NCI-H2081 (cell line): Measurements from ENCODE around the gene ACIN1.
A peak's percentile ranks its signal among the peaks of the same experiment; 100 is the strongest.
"Not testable (repeated sequence)": the region's sequence is repeated elsewhere in the genome, so short reads cannot be mapped to it uniquely, and the experiment has no call there.

Experiments used
- DNase-seq, 2 experiments: peaks; one replicate each; lab custom pipeline; 2025; lab: John Stamatoyannopoulos, UW

Gene ACIN1

GRCh38 chr14:23122086-23122485 is 27.1 kb upstream of the ACIN1 start:
- no peak for DNase-seq

- DNase-seq, result no peak
Measured at GRCh38 chr14:23121361-23121771, 26.4 kb upstream of the ACIN1 start.

- peak; percentile 78 to 79 for DNase-seq
Measured at GRCh38 chr14:23120541-23121251, 25.8 kb upstream of the ACIN1 start.

- DNase-seq, result no peak
Measured at GRCh38 chr14:23119363-23120327, 24.7 kb upstream of the ACIN1 start.

- no peak for DNase-seq
Measured at GRCh38 chr14:23118506-23119362, 23.8 kb upstream of the ACIN1 start, which contains the start of gene CEBPE. Gene CEBPE (minus strand): TSS chr14:23119255. CDS start chr14:23119091, 164 bp downstream.

- DNase-seq, result no peak
Measured at GRCh38 chr14:23117371-23118020, 22.6 kb upstream of the ACIN1 start.

GRCh38 chr14:23115918-23116317 is 21.0 kb upstream of the ACIN1 start:
- DNase-seq, result no peak

- no peak for DNase-seq
Measured at GRCh38 chr14:23115039-23115731, 20.2 kb upstream of the ACIN1 start.

- no peak for DNase-seq
Measured at GRCh38 chr14:23114669-23115038, 19.7 kb upstream of the ACIN1 start.

- no peak for DNase-seq
Measured at GRCh38 chr14:23114120-23114458, 19.2 kb upstream of the ACIN1 start.

- DNase-seq, result no peak
Measured at GRCh38 chr14:23113431-23114119, 18.6 kb upstream of the ACIN1 start.

GRCh38 chr14:23112359-23113178 is 17.6 kb upstream of the ACIN1 start:
- DNase-seq, result no peak

GRCh38 chr14:23110579-23111365 is 15.8 kb upstream of the ACIN1 start:
- no peak for DNase-seq

GRCh38 chr14:23109769-23110168 is 14.8 kb upstream of the ACIN1 start:
- no peak for DNase-seq

GRCh38 chr14:23108169-23108568 is 13.2 kb upstream of the ACIN1 start:
- DNase-seq, result not testable (repeated sequence)

- not testable (repeated sequence) for DNase-seq
Measured at GRCh38 chr14:23107620-23108019, 12.7 kb upstream of the ACIN1 start.

GRCh38 chr14:23106747-23107045 is 11.8 kb upstream of the ACIN1 start:
- no peak for DNase-seq

GRCh38 chr14:23105348-23105824 is 10.4 kb upstream of the ACIN1 start:
- DNase-seq, result no peak
